OCI-LY1 (cell line): Measurements from ENCODE around the gene DGKG.

ENCODE experiments used
- H2AFZ ChIP-seq: fragments of 200-600 bp; sonication (generic), shearing (Covaris generic); 2 replicates; pipeline ENCODE4 v1.6.0; 2014; ENCODE audit warnings: antibody characterized with exemption, mild to moderate bottlenecking, low read length
- H3F3A ChIP-seq: fragments of 200-600 bp; sonication (generic), shearing (Covaris generic); 2 replicates; pipeline ENCODE4 v1.6.0; 2014; ENCODE audit warnings: mild to moderate bottlenecking, antibody characterized with exemption, low read length, moderate library complexity; ENCODE audit not compliant: insufficient read depth
- H3K27ac ChIP-seq: fragments of 200-600 bp; sonication (generic); 2 replicates; pipeline ENCODE4 v1.5.1; 2014; ENCODE audit warnings: low read length, mixed run types, mild to moderate bottlenecking, low read depth; ENCODE audit not compliant: poor library complexity, severe bottlenecking
- H3K27me3 ChIP-seq: fragments of 200-600 bp; sonication (generic); 2 replicates; pipeline ENCODE4 v1.6.0; 2014; ENCODE audit warnings: antibody characterized with exemption, mild to moderate bottlenecking, low read length, moderate library complexity; ENCODE audit not compliant: insufficient read depth
- H3K36me3 ChIP-seq: fragments of 200-600 bp; sonication (generic); 2 replicates; pipeline ENCODE4 v1.6.1; 2014; ENCODE audit warnings: mild to moderate bottlenecking, antibody characterized with exemption, low read length, moderate library complexity, mixed read lengths; ENCODE audit not compliant: insufficient read depth
- H3K4me1 ChIP-seq: fragments of 200-600 bp; sonication (generic); 2 replicates; pipeline ENCODE4 v1.5.1; 2014; ENCODE audit warnings: mild to moderate bottlenecking, low read length, moderate library complexity; ENCODE audit not compliant: insufficient read depth, severe bottlenecking
- H3K4me2 ChIP-seq: fragments of 200-600 bp; sonication (generic), shearing (Covaris generic); 2 replicates; pipeline ENCODE4 v1.6.1; 2014; ENCODE audit warnings: low read length
- H3K4me3 ChIP-seq: fragments of 200-600 bp; sonication (generic); 2 replicates; pipeline ENCODE4 v1.5.1; 2014; ENCODE audit warnings: low read length, low read depth, mild to moderate bottlenecking, mixed read lengths; ENCODE audit not compliant: poor library complexity, severe bottlenecking
- H3K79me2 ChIP-seq: fragments of 200-600 bp; shearing (Covaris generic); 2 replicates; pipeline ENCODE4 v1.6.1; 2016; ENCODE audit warnings: mixed run types, low read length, mixed read lengths; ENCODE audit not compliant: insufficient read depth
- H3K9ac ChIP-seq: fragments of 200-600 bp; sonication (generic), shearing (Covaris generic); 2 replicates; pipeline ENCODE4 v1.6.1; 2014; ENCODE audit warnings: mild to moderate bottlenecking, low read length, mixed read lengths
- H3K9me2 ChIP-seq: fragments of 200-600 bp; sonication (generic), shearing (Covaris generic); 2 replicates; pipeline ENCODE4 v1.6.1; 2014; ENCODE audit warnings: low read depth, mild to moderate bottlenecking, low read length, mixed read lengths
- H3K9me3 ChIP-seq: fragments of 200-600 bp; shearing (Covaris generic); 2 replicates; pipeline ENCODE4 v1.6.1; 2014; ENCODE audit warnings: low read length, mixed read lengths
- H4K20me1 ChIP-seq: fragments of 200-600 bp; sonication (generic), shearing (Covaris generic); 2 replicates; pipeline ENCODE4 v1.6.0; 2016; ENCODE audit warnings: mild to moderate bottlenecking, low read length; ENCODE audit not compliant: insufficient read depth
- CTCF ChIP-seq: fragments of 200-600 bp; sonication (generic), shearing (Covaris generic); IDR thresholded peaks from 2 replicates; pipeline ENCODE4 v1.5.1; 2017; ENCODE audit warnings: mild to moderate bottlenecking, antibody characterized with exemption, low read length, moderate library complexity, mixed read lengths
- EZH2 ChIP-seq: fragments of 200-600 bp; sonication (generic), shearing (Covaris generic); IDR thresholded peaks from 2 replicates; pipeline ENCODE4 v1.8.0; 2017; ENCODE audit warnings: borderline replicate concordance, mixed run types, mild to moderate bottlenecking, antibody characterized with exemption, low read length, moderate library complexity, mixed read lengths

The DGKG gene

GRCh38 chr3:186248850-186249249, 113.2 kb downstream of the DGKG start:
- no peaks in the 10 kb centered on the region for H3K9me3 ChIP-seq
- H3K27ac ChIP-seq, result no peak overlapping the region
- H3F3A ChIP-seq, result no peaks in the 10 kb centered on the region
- no peaks in the 10 kb centered on the region for H3K79me2 ChIP-seq
- no peak overlapping the region for H3K4me3 ChIP-seq
- no peak for TF ChIP-seq CTCF
- no peak for TF ChIP-seq EZH2
- H3K9ac ChIP-seq, result no peak overlapping the region
- no peaks in the 10 kb centered on the region for H4K20me1 ChIP-seq
- H3K9me2 ChIP-seq, result no peaks in the 10 kb centered on the region
- peaks cover 3% of the 10 kb centered on the region for H3K4me1 ChIP-seq
- no peak overlapping the region for H2AFZ ChIP-seq
- H3K27me3 ChIP-seq, result no peaks in the 10 kb centered on the region; the same call in 1 of the 2 replicates
- H3K4me2 ChIP-seq, result no peak overlapping the region
- H3K36me3 ChIP-seq, result no peaks in the 10 kb centered on the region

- Histone ChIP-seq H3K79me2 (no peaks in the 10 kb centered on the region), H2AFZ (no peak overlapping the region), H3K9me2 (no peaks in the 10 kb centered on the region), H3K4me3 (no peak overlapping the region), H3K27me3 (no peaks in the 10 kb centered on the region; the same call in 1 of the 2 replicates), H3F3A (no peaks in the 10 kb centered on the region), H3K9ac (no peak overlapping the region), H4K20me1 (no peaks in the 10 kb centered on the region), H3K4me1 (peaks cover 3% of the 10 kb centered on the region), H3K9me3 (no peaks in the 10 kb centered on the region), H3K4me2 (no peak overlapping the region), H3K27ac (no peak overlapping the region), H3K36me3 (no peaks in the 10 kb centered on the region)
- TF ChIP-seq CTCF (no peak), EZH2 (no peak)
Observed at GRCh38 chr3:186247821-186248814, 113.9 kb downstream of the DGKG start.

- Histone ChIP-seq H3K4me2 (no peak overlapping the region), H3K9me2 (no peaks in the 10 kb centered on the region)
- TF ChIP-seq EZH2 (no peak), CTCF (no peak)
Observed at GRCh38 chr3:186246941-186247340, 115.1 kb downstream of the DGKG start.

More at GRCh38 chr3:186246941-186247340, 115.1 kb downstream of the DGKG start:
- Histone ChIP-seq H3K4me1 (peaks cover 6% of the 10 kb centered on the region), H4K20me1 (no peaks in the 10 kb centered on the region), H2AFZ (no peak overlapping the region), H3K27me3 (no peaks in the 10 kb centered on the region; the same call in 1 of the 2 replicates), H3K36me3 (no peaks in the 10 kb centered on the region), H3K79me2 (no peaks in the 10 kb centered on the region), H3K27ac (no peak overlapping the region), H3K9me3 (no peaks in the 10 kb centered on the region), H3K9ac (no peak overlapping the region), H3F3A (no peaks in the 10 kb centered on the region), H3K4me3 (no peak overlapping the region)
